Medulla oblongata (tissue), 1 donor: Measurements from ENCODE around the gene ARFGAP1.

Source experiments
- DNase-seq: peaks from one replicate; pipeline ENCODE4 v3.0.0-alpha.2; 2015; ENCODE audit errors: extremely low spot score

The ARFGAP1 gene

GRCh38 chr20:63307538-63308217, 35.1 kb downstream of the ARFGAP1 start:
- no peak for DNase-seq

GRCh38 chr20:63308218-63308911, 35.8 kb downstream of the ARFGAP1 start:
- no peak for DNase-seq

- no peak for DNase-seq
Observed at GRCh38 chr20:63309261-63310071, 36.9 kb downstream of the ARFGAP1 start.

GRCh38 chr20:63310265-63310991, 37.8 kb downstream of the ARFGAP1 start:
- no peak for DNase-seq

- DNase-seq: no peak
Observed at GRCh38 chr20:63311186-63311832, 38.7 kb downstream of the ARFGAP1 start.

GRCh38 chr20:63311833-63312243, 39.2 kb downstream of the ARFGAP1 start:
- DNase-seq: no peak

- DNase-seq: no peak
Observed at GRCh38 chr20:63312273-63312672, 39.7 kb downstream of the ARFGAP1 start.

GRCh38 chr20:63312690-63313348, 40.2 kb downstream of the ARFGAP1 start:
- no peak for DNase-seq

GRCh38 chr20:63313349-63314014, 40.9 kb downstream of the ARFGAP1 start:
- DNase-seq: no peak

- DNase-seq: peak; percentile 18
Observed at GRCh38 chr20:63314015-63314471, 41.4 kb downstream of the ARFGAP1 start.

GRCh38 chr20:63314566-63315239, 42.1 kb downstream of the ARFGAP1 start:
- no peak for DNase-seq

GRCh38 chr20:63315240-63315689, 42.7 kb downstream of the ARFGAP1 start:
- DNase-seq: no peak

- DNase-seq: no peak
Observed at GRCh38 chr20:63315731-63316491, 43.3 kb downstream of the ARFGAP1 start.

- no peak for DNase-seq
Observed at GRCh38 chr20:63316502-63316921, 43.9 kb downstream of the ARFGAP1 start.

GRCh38 chr20:63317061-63317460, 44.4 kb downstream of the ARFGAP1 start:
- no peak for DNase-seq

GRCh38 chr20:63317601-63318291, 45.1 kb downstream of the ARFGAP1 start:
- no peak for DNase-seq

- DNase-seq: no peak
Observed at GRCh38 chr20:63318391-63319163, 46.0 kb downstream of the ARFGAP1 start.
